ENCODE results near the gene CLTB.

- TF ChIP-seq CTCF (IDR thresholded peaks at IDR 0.05; ENCODE audit: low read depth, low read length): no peak
- TF ChIP-seq POLR2A (IDR thresholded peaks at IDR 0.05; ENCODE audit: extremely low read depth, insufficient read length): no peak
Observed at GRCh38 chr5:176369934-176370711, 46.2 kb downstream of the CLTB start.

Data from NB4 (cell line).